Heart right ventricle (tissue), 16 donors: ENCODE measurements around the gene WASL. TPM values are rescaled to one million over a fixed set of nuclear protein-coding genes. Genes with fewer than 3 reads are reported as not detected.

Experiments
- ATAC-seq, 8 donors: fragments of 200-7000 bp; cut with Tn5 transposase; one replicate each; pipeline ENCODE4 v1.9.1; 2020; ENCODE audit warnings: mild to moderate bottlenecking in 8 of 8, moderate library complexity in 8 of 8, moderate number of reproducible peaks in 1 of 8
- DNase-seq, 2 donors: peaks; one replicate each; pipeline ENCODE4 v3.0.0-alpha.2; 2020
- H3K27ac ChIP-seq, 10 donors: fragments of 200-600 bp; sonication (generic) in 2 of 10; one replicate each; pipeline versions ENCODE4 v1.5.0 to v1.8.0; 2020 to 2022; ENCODE audit warnings: mild to moderate bottlenecking in 3 of 10
- H3K27me3 ChIP-seq, 7 donors: fragments of 200-600 bp; one replicate each; pipeline ENCODE4 v1.8.0; 2021 to 2022; ENCODE audit warnings: mild to moderate bottlenecking in 2 of 7
- H3K36me3 ChIP-seq, 9 donors: fragments of 200-600 bp; sonication (generic) in 1 of 9; one replicate each; pipeline versions ENCODE4 v1.5.0 to v1.8.0; 2020 to 2022; ENCODE audit warnings: mild to moderate bottlenecking in 2 of 9
- H3K4me1 ChIP-seq, 9 donors: fragments of 200-600 bp; sonication (generic) in 1 of 9; one replicate each; pipeline versions ENCODE4 v1.5.0 to v1.8.0; 2020 to 2022; ENCODE audit warnings: mild to moderate bottlenecking in 4 of 9
- H3K4me3 ChIP-seq, 10 donors: fragments of 200-600 bp; sonication (generic) in 2 of 10; one replicate each; pipeline versions ENCODE4 v1.5.0 to v1.8.0; 2020 to 2022; ENCODE audit warnings: mild to moderate bottlenecking in 7 of 10, moderate library complexity in 2 of 10
- H3K9me3 ChIP-seq, 11 donors: fragments of 200-600 bp in 10 of 11; sonication (generic) in 2 of 11; one replicate each; pipeline versions ENCODE4 v1.5.0 to v1.8.0; 2013 to 2022; ENCODE audit warnings: mild to moderate bottlenecking in 2 of 11, control low read depth in 1 of 11, moderate library complexity in 1 of 11
- WGBS, 2 donors: extraction: QIAGEN DNeasy Blood & Tissue Kit; methylation state at CpG; one replicate each; pipeline ENCODE4 v1.1.7; 2013; ENCODE audit warnings: inconsistent platforms in 1 of 2; 5-methylcytosine and 5-hydroxymethylcytosine counted together
- intact Hi-C, 10 donors: fragments of 100-400 bp; cut with DNase I; formaldehyde crosslinking; loops; one replicate each; pipeline versions ENCODE4 v1.11.1 to v1.14.2; 2022
- long read RNA-seq, 3 donors: library from polyadenylated mRNA; unstranded; transcript quantifications; one replicate each; pipeline ENCODE4 v2.0.0, GENCODE V29; 2020 to 2021
- polyA plus RNA-seq, 2 donors: library from polyadenylated mRNA; stranded (reverse); fragments of 200-250 nt; gene quantifications; one replicate each; pipeline ENCODE4 v1.2.3, GENCODE V29; 2013
- total RNA-seq, 10 donors: library from RNA; stranded (reverse); fragmentation: NEBNext Ultra II Directional in 3 of 10; extraction: Animal tissue kit (Norgen Biotek cat#: 25700) in 3 of 10; gene quantifications; one replicate each; pipeline versions ENCODE4 v1.2.1 to v1.2.4, GENCODE V29; 2021 to 2023
- TF ChIP-seq, protein P1 (sequence below), 9 donors: fragments of 200-600 bp; sonication (generic) in 2 of 9; IDR thresholded peaks; one replicate each; pipeline versions ENCODE4 v1.5.0 to v1.8.0; 2021 to 2022; ENCODE audit warnings: antibody characterized with exemption in 9 of 9, mild to moderate bottlenecking in 5 of 9, moderate library complexity in 1 of 9
- donor health status: Arrhythmogenic right ventricular cardiomyopathy.
- donor health status: ischemic (EF 13 %, LVEDD 7.1; RV severe dilation, severe dysfunction).
- donor health status: healthy with polysubstance abuse.
- donor health status: DM: no; HTN: yes; CAD: no.
- donor health status: DM: no; HTN: no; CAD: no.
- donor health status: ischemic (EF 25% LVEDD 6.9; RV normal size, moderate dysfunction).
- donor health status: ischemic (EF 25% LVEDD 5.7; RV mildly dilated, moderate dysfunction).
- donor health status: healthy.
- donor health status: DM: yes; HTN: yes; CAD: no.
- donor health status: Ischemic cardiomyopathy.
- donor health status: ischemic (EF 35%, LVEDD 5.7; RV mildly dilated, moderate dysfunction).
- donor health status: nonischemic (EF 11% LVEDD 7.7; RV severe dilation, severe dysfunction).
- donor health status: DM: yes; HTN: yes; CAD: no.
- donor health status: PGD.
- donor health status: ischemic (EF 29% LVEDD 5.4; RV normal size, mild dysfunction).
- donor health status: nonischemic (EF 23%, LVEDD 6.1; RV moderate dilation, normal function).

Gene WASL
- total RNA-seq (10 to 100 TPM; 21.6 to 30.0 (median 25.2) TPM), polyA plus RNA-seq (10 to 100 TPM; 10.7 to 15.0 TPM)
- long read RNA-seq, donor 1, full-length matches to known transcripts: 7 of 24 reads
- long read RNA-seq, donor 1, partial matches to known transcripts: 15 of 24 reads
- long read RNA-seq, donor 1, other reads (novel, unspliced or antisense): 2 of 24 reads
- long read RNA-seq, donor 2, full-length matches to known transcripts: 8 of 33 reads
- long read RNA-seq, donor 2, partial matches to known transcripts: 23 of 33 reads
- long read RNA-seq, donor 2, other reads (novel, unspliced or antisense): 2 of 33 reads
- long read RNA-seq, donor 3, full-length matches to known transcripts: 10 of 33 reads
- long read RNA-seq, donor 3, partial matches to known transcripts: 17 of 33 reads
- long read RNA-seq, donor 3, other reads (novel, unspliced or antisense): 6 of 33 reads

DNA sequence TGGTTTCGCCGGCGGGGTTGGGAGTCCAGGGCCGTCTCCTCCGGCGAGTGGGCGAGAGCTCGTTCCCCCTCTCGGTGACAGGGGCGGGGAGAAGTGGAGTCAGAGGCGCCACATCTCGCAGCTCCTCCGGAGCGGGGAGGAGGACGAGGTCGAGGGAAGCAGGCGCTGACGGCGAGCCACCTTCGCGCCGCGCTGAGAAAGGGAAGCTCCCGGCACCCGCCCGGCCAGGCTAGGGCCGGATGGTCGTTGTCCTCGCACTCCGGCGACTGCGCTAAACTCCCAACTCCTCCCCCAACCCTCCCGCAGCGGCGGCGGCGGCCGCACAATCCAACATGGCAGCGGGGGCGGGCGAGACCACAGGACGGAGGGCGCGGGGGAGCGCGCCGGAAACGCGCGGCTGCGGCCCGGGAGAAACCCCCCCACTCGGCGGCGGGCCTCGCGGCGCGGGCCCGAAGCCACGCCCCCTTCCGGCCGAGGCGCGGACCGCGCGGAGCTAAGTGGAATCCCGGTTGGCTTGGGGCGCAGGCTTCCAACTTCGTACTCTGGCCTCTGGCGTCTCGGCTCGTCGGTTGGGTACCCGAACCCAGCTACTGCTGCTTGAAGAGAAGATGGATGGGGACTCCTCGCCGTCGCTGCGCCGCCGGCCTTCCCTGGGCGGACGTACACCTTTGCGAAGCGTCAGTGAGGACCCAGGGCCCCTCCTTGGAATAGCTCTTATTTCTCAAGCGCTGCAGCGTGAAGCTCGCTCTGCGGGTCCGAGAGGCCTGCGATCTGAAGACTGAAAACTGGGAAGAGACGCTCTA lies at the start of gene WASL:
WASL (minus strand) TSS at position 270 of the 803 bp plus-strand sequence; CDS start at position 1, 269 bp downstream.
- Histone ChIP-seq H3K27ac (peak within 1 kb of the TSS; percentile 94 to 99 (median 98)), H3K27me3 (no peaks in the 10 kb centered on the region), H3K4me1 (peaks cover 0 to 73% (median 59%) of the 10 kb centered on the region in 9 donors), H3K9me3 (no peaks in the 10 kb centered on the region), H3K4me3 (peak within 1 kb of the TSS; percentile 80 to 95 (median 89)), H3K36me3 (no peaks in the 10 kb centered on the region)
- DNase-seq (peak; percentile 91 to 95), ATAC-seq (peak; percentile 94 to 98 (median 96))
- intact Hi-C loops: loop anchor here in 5 of 10 donors (1.0 to 10.0 kb wide), 9 partner anchors 37 to 194 kb away; partner anchors contain the start of gene NDUFA5 (in 3 of the 5)
- TF ChIP-seq, protein P1, sequence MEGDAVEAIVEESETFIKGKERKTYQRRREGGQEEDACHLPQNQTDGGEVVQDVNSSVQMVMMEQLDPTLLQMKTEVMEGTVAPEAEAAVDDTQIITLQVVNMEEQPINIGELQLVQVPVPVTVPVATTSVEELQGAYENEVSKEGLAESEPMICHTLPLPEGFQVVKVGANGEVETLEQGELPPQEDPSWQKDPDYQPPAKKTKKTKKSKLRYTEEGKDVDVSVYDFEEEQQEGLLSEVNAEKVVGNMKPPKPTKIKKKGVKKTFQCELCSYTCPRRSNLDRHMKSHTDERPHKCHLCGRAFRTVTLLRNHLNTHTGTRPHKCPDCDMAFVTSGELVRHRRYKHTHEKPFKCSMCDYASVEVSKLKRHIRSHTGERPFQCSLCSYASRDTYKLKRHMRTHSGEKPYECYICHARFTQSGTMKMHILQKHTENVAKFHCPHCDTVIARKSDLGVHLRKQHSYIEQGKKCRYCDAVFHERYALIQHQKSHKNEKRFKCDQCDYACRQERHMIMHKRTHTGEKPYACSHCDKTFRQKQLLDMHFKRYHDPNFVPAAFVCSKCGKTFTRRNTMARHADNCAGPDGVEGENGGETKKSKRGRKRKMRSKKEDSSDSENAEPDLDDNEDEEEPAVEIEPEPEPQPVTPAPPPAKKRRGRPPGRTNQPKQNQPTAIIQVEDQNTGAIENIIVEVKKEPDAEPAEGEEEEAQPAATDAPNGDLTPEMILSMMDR (IDR thresholded peaks at IDR 0.05): peak in 5 of 9 donors; percentile 5 to 33 (median 19)
- WGBS, 2 donors: 0% methylated on average over 79 to 93 of the region's 93 CpGs

DNA sequence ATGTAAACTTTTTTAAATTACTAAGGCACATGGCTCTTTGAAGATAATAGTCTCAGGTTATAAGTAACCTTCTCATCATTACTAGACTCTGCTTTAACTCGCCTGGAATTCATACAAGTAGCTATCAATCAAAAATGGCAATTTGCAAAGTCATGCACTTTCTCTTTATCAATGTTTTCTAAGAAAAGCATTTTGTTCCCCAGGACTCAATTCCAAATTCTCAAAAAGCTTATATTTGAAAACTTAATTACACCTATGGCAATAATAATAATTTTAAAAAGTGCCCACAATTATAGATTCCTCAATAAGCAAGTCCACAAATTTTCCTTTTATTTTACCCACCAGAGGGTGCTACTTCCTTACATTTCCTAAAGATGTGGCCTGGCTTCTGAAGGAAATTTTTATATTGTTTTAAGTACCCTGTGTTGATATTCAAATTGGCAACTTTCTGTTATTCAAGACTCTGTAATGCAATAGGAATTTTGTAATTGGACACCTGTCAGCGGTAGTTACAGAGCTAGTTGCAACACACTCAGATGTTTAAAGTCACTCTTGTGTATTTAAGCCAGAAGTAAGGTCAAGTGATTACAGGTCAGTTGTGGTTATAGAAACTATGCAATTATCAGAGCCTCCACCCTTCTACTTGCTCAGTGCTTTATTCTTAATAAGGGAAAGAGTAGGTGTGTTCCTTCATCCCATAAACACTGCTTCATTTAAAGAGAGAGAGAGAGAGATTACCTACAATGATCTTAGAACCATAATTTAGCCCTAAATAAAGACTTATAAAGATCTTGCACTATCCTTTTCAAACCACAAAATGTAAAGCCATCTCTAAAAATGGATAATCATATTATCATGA lies 49.1 kb upstream of the WASL start:
- ATAC-seq (peak in 7 of 8 donors; percentile 41 to 71 (median 55)), DNase-seq (no peak)
- TF ChIP-seq, protein P1 (IDR thresholded peaks at IDR 0.05): peak; percentile 20 to 75 (median 63)
- H3K9me3 ChIP-seq: no peaks in the 10 kb centered on the region
- H3K27me3 ChIP-seq: no peaks in the 10 kb centered on the region
- H3K27ac ChIP-seq: no peak overlapping the region
- WGBS, 2 donors: 48 to 52% methylated on average over 2 of the region's 2 CpGs
- H3K36me3 ChIP-seq: no peaks in the 10 kb centered on the region
- H3K4me1 ChIP-seq: peaks cover 0 to 4% (median 0%) of the 10 kb centered on the region in 9 donors
- intact Hi-C loops: loop anchor here in 7 of 10 donors (1.0 to 5.0 kb wide), 6 partner anchors 64 to 69 kb away; no protein-coding TSS in a partner anchor
- no peak overlapping the region for H3K4me3 ChIP-seq

DNA sequence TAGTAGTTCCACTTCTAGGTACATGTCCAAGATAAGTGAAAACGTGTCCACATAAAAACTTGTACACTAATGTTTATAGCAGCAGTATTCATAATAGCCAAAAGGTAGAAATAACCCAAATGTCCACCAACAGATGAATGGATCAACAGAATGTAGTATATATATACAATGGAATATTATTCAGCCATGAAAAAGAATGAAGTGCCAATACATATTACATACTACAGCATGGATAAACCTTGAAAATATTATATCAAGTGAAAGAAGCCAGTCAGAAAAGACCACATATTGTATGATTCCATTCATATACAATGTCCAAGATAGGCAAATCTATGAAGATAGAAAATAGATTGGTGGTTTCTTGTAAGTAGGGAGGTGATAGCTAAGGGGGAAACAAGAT lies 47.8 kb upstream of the WASL start:
- H3K9me3 ChIP-seq: no peaks in the 10 kb centered on the region
- H3K4me3 ChIP-seq: no peak overlapping the region
- TF ChIP-seq, protein P1 (IDR thresholded peaks at IDR 0.05): no peak
- DNase-seq: no peak
- intact Hi-C loops: loop anchor here in 4 of 10 donors (1.0 to 5.0 kb wide), 3 partner anchors 66 to 71 kb away; no protein-coding TSS in a partner anchor
- no peak overlapping the region for H3K27ac ChIP-seq
- 85 to 90% methylated on average over 1 of the region's 1 CpG for WGBS, 2 donors
- H3K4me1 ChIP-seq: peaks cover 0 to 4% (median 0%) of the 10 kb centered on the region in 9 donors
- H3K36me3 ChIP-seq: no peaks in the 10 kb centered on the region
- no peaks in the 10 kb centered on the region for H3K27me3 ChIP-seq
- ATAC-seq: no peak
